T-helper 1 cell treated with Interleukin-12 subunit alpha and Interleukin-12 subunit beta and Interleukin-4 antibody, amounts not matched to agents 30 ng/mL and 1 ng/mL, for 36 hours (primary cell): Measurements from ENCODE around the gene NARS2. TPM values are rescaled to one million over a fixed set of nuclear protein-coding genes. Genes with fewer than 3 reads are reported as not detected.
"Not testable (repeated sequence)": the region's sequence is repeated elsewhere in the genome, so short reads cannot be mapped to it uniquely, and the experiment has no call there.

Source experiments
- intact Hi-C: fragments of 100-400 bp; cut with micrococcal nuclease; formaldehyde crosslinking; loops from one replicate; pipeline ENCODE4 v1.15.1; 2024
- total RNA-seq: library from RNA; stranded (reverse); gene quantifications from 2 replicates; pipeline ENCODE4 v1.2.3, GENCODE V29; 2022

NARS2 gene
- total RNA-seq, 1 donor from 2014 or later: 15.8 TPM

- intact Hi-C loops: no loop called here
Observed at GRCh38 chr11:78576549-78577097, 2.0 kb upstream of the NARS2 start.

GRCh38 chr11:78575478-78575877 lies 814 bp upstream of the NARS2 start:
- intact Hi-C loops: loop anchor here (2.0 kb wide), 1 partner anchor 61 kb away; no protein-coding TSS in a partner anchor

GRCh38 chr11:78573681-78574080 lies 983 bp downstream of the NARS2 start:
- intact Hi-C loops: loop anchor here (1.0 to 5.0 kb wide), 11 partner anchors 9 to 1101 kb away; partner anchors contain the start of genes ALG8, CLNS1A, GAB2 and INTS4

GRCh38 chr11:78573271-78573670 lies 1.4 kb downstream of the NARS2 start:
- intact Hi-C loops: loop anchor here (5.0 kb wide), 2 partner anchors 936 to 1101 kb away; partner anchors contain the start of genes CLNS1A and PAK1

GRCh38 chr11:78572394-78572793 lies 2.3 kb downstream of the NARS2 start:
- intact Hi-C loops: loop anchor here (5.0 kb wide), 2 partner anchors 935 to 1100 kb away; partner anchors contain the start of genes CLNS1A and PAK1

GRCh38 chr11:78570031-78570430 lies 4.6 kb downstream of the NARS2 start:
- intact Hi-C loops: loop anchor here (5.0 kb wide), 2 partner anchors 933 to 1098 kb away; partner anchors contain the start of genes CLNS1A and PAK1

- intact Hi-C loops: no loop called here
Observed at GRCh38 chr11:78567209-78567608, 7.5 kb downstream of the NARS2 start.

- intact Hi-C loops: loop anchor here (1.0 to 5.0 kb wide), 10 partner anchors 10 to 744 kb away; partner anchors contain the start of genes AAMDC, GAB2, INTS4 and KCTD21
Observed at GRCh38 chr11:78564490-78565467, 9.9 kb downstream of the NARS2 start.

GRCh38 chr11:78564037-78564436 lies 10.6 kb downstream of the NARS2 start:
- intact Hi-C loops: loop anchor here (1.0 to 5.0 kb wide), 10 partner anchors 10 to 743 kb away; partner anchors contain the start of genes AAMDC, GAB2, INTS4 and KCTD21

GRCh38 chr11:78563090-78563489 lies 11.6 kb downstream of the NARS2 start:
- intact Hi-C loops: loop anchor here (5.0 kb wide), 2 partner anchors 271 to 471 kb away; no protein-coding TSS in a partner anchor

- intact Hi-C loops: loop anchor here (5.0 kb wide), 2 partner anchors 270 to 470 kb away; no protein-coding TSS in a partner anchor
Observed at GRCh38 chr11:78562398-78562797, 12.3 kb downstream of the NARS2 start.

- intact Hi-C loops: loop anchor here (1.0 to 5.0 kb wide), 3 partner anchors 96 to 469 kb away; no protein-coding TSS in a partner anchor
Observed at GRCh38 chr11:78560826-78561484, 13.7 kb downstream of the NARS2 start.

GRCh38 chr11:78560153-78560552 lies 14.5 kb downstream of the NARS2 start:
- intact Hi-C loops: loop anchor here (1.0 to 5.0 kb wide), 3 partner anchors 95 to 468 kb away; no protein-coding TSS in a partner anchor

GRCh38 chr11:78557236-78557635 lies 17.4 kb downstream of the NARS2 start:
- intact Hi-C loops: no loop called here

GRCh38 chr11:78555592-78555991 lies 19.1 kb downstream of the NARS2 start:
- intact Hi-C loops: no loop called here

- intact Hi-C loops: no loop called here
Observed at GRCh38 chr11:78552881-78553280, 21.8 kb downstream of the NARS2 start.

GRCh38 chr11:78552139-78552538 lies 22.5 kb downstream of the NARS2 start:
- intact Hi-C loops: not testable (repeated sequence)

- intact Hi-C loops: no loop called here
Observed at GRCh38 chr11:78551066-78551465, 23.6 kb downstream of the NARS2 start.

- intact Hi-C loops: no loop called here
Observed at GRCh38 chr11:78549624-78550409, 24.8 kb downstream of the NARS2 start.
